ENCODE measurements around the gene SFXN3. TPM values are rescaled to one million over a fixed set of nuclear protein-coding genes. Genes with fewer than 3 reads are reported as not detected.

SFXN3 gene
- total RNA-seq, 1 experiment from 2014 or later: 5.6 TPM

DNA sequence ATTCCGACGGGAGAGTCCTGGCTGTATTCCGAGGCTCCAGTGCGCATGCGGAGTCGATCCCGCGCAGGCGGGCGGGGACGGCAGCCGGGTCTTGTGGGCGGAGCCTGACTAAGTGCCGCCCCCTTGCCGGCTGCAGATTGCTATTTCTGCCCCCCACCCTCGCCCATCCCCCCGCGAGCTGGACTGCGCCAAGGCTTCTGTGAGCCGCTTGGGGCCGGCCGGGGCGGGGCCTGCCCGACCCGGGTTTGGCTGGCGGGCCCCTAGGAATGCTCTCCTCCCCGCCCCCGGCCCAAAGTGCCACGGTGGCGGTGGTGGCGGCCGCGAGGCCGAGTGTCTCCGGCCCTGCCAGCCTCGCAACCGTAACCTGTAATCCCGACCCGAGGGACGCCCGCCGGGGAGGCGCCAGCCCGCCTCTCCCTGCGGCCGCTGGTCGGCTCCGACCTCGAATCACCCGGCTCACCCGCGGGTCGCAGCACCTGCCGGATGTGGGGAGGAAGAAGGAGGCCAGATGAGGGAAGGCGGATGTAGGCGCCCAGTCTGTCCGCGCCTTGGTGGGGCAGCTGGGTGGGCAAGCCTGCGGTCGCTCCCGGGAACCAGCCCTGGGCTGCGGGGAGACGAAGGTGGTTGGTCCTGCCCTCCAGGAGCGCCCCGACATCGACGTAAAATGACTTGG, 30.1 kb downstream of the SFXN3 start:
- Mint-ChIP-seq H3K27ac (peak overlapping the region; percentile 98), H3K4me3 (peak overlapping the region; percentile 97), H3K27me3 (ENCODE audit: low read depth) (peaks cover 46% of the 10 kb centered on the region), H3K36me3 (no peaks in the 10 kb centered on the region), H3K9me3 (no peaks in the 10 kb centered on the region), H3K4me1 (peaks cover 46% of the 10 kb centered on the region)
- DNase-seq (ENCODE audit: low spot score): peak; percentile 98
- ChIA-PET POLR2A (interaction anchor here (0.6 to 1.6 kb wide), 9 partner anchors 11 to 1585 kb away, joined by 3 to 8 read pairs (median 4); partner anchors contain the start of gene PDZD7), CTCF (interaction anchor here (0.6 to 15.0 kb wide), 28 partner anchors 8 to 378 kb away, joined by 3 to 405 read pairs (median 4); partner anchors contain the start of genes PDZD7, SEMA4G and SFXN3)
- ATAC-seq: peak; percentile 73
- 0 out of 2 replicates have a peak, but pooled peaks have one; percentile 14 for TF ChIP-seq RORB (CRISPR knock-in tag; IDR thresholded peaks at IDR 0.05)
- TF ChIP-seq, protein P1, sequence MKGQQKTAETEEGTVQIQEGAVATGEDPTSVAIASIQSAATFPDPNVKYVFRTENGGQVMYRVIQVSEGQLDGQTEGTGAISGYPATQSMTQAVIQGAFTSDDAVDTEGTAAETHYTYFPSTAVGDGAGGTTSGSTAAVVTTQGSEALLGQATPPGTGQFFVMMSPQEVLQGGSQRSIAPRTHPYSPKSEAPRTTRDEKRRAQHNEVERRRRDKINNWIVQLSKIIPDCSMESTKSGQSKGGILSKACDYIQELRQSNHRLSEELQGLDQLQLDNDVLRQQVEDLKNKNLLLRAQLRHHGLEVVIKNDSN (CRISPR knock-in tag; IDR thresholded peaks at IDR 0.05): no peak
- 0 out of 2 replicates have a peak, but pooled peaks have one; percentile 33 for TF ChIP-seq NFE2L1 (CRISPR knock-in tag; IDR thresholded peaks at IDR 0.05)
- TF ChIP-seq, protein P2, sequence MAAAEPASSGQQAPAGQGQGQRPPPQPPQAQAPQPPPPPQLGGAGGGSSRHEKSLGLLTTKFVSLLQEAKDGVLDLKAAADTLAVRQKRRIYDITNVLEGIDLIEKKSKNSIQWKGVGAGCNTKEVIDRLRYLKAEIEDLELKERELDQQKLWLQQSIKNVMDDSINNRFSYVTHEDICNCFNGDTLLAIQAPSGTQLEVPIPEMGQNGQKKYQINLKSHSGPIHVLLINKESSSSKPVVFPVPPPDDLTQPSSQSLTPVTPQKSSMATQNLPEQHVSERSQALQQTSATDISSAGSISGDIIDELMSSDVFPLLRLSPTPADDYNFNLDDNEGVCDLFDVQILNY (CRISPR knock-in tag; IDR thresholded peaks at IDR 0.05): peak; percentile 70
- TF ChIP-seq CREM (CRISPR knock-in tag; IDR thresholded peaks at IDR 0.05): 0 out of 2 replicates have a peak, but pooled peaks have one; percentile 25
- peak; percentile 69; the same call in 1 of the 2 replicates for TF ChIP-seq SP1 (CRISPR knock-in tag; conservative IDR thresholded peaks at IDR 0.05)
- no peak for TF ChIP-seq HMGA2 (CRISPR knock-in tag; IDR thresholded peaks at IDR 0.05)
- TF ChIP-seq, protein P3, sequence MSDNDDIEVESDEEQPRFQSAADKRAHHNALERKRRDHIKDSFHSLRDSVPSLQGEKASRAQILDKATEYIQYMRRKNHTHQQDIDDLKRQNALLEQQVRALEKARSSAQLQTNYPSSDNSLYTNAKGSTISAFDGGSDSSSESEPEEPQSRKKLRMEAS (CRISPR knock-in tag; IDR thresholded peaks at IDR 0.05): peak; percentile 67
- no peak; the same call in 1 of the 2 replicates for TF ChIP-seq ATF1 (CRISPR knock-in tag; IDR thresholded peaks at IDR 0.05)
- TF ChIP-seq, protein P4, sequence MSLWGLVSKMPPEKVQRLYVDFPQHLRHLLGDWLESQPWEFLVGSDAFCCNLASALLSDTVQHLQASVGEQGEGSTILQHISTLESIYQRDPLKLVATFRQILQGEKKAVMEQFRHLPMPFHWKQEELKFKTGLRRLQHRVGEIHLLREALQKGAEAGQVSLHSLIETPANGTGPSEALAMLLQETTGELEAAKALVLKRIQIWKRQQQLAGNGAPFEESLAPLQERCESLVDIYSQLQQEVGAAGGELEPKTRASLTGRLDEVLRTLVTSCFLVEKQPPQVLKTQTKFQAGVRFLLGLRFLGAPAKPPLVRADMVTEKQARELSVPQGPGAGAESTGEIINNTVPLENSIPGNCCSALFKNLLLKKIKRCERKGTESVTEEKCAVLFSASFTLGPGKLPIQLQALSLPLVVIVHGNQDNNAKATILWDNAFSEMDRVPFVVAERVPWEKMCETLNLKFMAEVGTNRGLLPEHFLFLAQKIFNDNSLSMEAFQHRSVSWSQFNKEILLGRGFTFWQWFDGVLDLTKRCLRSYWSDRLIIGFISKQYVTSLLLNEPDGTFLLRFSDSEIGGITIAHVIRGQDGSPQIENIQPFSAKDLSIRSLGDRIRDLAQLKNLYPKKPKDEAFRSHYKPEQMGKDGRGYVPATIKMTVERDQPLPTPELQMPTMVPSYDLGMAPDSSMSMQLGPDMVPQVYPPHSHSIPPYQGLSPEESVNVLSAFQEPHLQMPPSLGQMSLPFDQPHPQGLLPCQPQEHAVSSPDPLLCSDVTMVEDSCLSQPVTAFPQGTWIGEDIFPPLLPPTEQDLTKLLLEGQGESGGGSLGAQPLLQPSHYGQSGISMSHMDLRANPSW (CRISPR knock-in tag; conservative IDR thresholded peaks at IDR 0.05; ENCODE audit: low read depth): no peak
- TF ChIP-seq ZNF219 (CRISPR knock-in tag; IDR thresholded peaks at IDR 0.05; ENCODE audit: borderline replicate concordance): no peak
- TF ChIP-seq, protein P5, sequence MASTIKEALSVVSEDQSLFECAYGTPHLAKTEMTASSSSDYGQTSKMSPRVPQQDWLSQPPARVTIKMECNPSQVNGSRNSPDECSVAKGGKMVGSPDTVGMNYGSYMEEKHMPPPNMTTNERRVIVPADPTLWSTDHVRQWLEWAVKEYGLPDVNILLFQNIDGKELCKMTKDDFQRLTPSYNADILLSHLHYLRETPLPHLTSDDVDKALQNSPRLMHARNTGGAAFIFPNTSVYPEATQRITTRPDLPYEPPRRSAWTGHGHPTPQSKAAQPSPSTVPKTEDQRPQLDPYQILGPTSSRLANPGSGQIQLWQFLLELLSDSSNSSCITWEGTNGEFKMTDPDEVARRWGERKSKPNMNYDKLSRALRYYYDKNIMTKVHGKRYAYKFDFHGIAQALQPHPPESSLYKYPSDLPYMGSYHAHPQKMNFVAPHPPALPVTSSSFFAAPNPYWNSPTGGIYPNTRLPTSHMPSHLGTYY (CRISPR knock-in tag; IDR thresholded peaks at IDR 0.05): no peak
- TF ChIP-seq, protein P6, sequence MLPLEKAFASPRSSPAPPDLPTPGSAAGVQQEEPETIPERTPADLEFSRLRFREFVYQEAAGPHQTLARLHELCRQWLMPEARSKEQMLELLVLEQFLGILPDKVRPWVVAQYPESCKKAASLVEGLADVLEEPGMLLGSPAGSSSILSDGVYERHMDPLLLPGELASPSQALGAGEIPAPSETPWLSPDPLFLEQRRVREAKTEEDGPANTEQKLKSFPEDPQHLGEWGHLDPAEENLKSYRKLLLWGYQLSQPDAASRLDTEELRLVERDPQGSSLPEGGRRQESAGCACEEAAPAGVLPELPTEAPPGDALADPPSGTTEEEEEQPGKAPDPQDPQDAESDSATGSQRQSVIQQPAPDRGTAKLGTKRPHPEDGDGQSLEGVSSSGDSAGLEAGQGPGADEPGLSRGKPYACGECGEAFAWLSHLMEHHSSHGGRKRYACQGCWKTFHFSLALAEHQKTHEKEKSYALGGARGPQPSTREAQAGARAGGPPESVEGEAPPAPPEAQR (CRISPR knock-in tag; IDR thresholded peaks at IDR 0.05): no peak
- TF ChIP-seq, protein P7, sequence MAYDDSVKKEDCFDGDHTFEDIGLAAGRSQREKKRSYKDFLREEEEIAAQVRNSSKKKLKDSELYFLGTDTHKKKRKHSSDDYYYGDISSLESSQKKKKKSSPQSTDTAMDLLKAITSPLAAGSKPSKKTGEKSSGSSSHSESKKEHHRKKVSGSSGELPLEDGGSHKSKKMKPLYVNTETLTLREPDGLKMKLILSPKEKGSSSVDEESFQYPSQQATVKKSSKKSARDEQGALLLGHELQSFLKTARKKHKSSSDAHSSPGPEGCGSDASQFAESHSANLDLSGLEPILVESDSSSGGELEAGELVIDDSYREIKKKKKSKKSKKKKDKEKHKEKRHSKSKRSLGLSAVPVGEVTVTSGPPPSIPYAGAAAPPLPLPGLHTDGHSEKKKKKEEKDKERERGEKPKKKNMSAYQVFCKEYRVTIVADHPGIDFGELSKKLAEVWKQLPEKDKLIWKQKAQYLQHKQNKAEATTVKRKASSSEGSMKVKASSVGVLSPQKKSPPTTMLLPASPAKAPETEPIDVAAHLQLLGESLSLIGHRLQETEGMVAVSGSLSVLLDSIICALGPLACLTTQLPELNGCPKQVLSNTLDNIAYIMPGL (CRISPR knock-in tag; IDR thresholded peaks at IDR 0.05): peak; percentile 68; the same call in 1 of the 2 replicates
- TF ChIP-seq, protein P8, sequence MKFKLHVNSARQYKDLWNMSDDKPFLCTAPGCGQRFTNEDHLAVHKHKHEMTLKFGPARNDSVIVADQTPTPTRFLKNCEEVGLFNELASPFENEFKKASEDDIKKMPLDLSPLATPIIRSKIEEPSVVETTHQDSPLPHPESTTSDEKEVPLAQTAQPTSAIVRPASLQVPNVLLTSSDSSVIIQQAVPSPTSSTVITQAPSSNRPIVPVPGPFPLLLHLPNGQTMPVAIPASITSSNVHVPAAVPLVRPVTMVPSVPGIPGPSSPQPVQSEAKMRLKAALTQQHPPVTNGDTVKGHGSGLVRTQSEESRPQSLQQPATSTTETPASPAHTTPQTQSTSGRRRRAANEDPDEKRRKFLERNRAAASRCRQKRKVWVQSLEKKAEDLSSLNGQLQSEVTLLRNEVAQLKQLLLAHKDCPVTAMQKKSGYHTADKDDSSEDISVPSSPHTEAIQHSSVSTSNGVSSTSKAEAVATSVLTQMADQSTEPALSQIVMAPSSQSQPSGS (CRISPR knock-in tag; IDR thresholded peaks at IDR 0.05; ENCODE audit: borderline replicate concordance, low read depth): no peak
- TF ChIP-seq, protein P9, sequence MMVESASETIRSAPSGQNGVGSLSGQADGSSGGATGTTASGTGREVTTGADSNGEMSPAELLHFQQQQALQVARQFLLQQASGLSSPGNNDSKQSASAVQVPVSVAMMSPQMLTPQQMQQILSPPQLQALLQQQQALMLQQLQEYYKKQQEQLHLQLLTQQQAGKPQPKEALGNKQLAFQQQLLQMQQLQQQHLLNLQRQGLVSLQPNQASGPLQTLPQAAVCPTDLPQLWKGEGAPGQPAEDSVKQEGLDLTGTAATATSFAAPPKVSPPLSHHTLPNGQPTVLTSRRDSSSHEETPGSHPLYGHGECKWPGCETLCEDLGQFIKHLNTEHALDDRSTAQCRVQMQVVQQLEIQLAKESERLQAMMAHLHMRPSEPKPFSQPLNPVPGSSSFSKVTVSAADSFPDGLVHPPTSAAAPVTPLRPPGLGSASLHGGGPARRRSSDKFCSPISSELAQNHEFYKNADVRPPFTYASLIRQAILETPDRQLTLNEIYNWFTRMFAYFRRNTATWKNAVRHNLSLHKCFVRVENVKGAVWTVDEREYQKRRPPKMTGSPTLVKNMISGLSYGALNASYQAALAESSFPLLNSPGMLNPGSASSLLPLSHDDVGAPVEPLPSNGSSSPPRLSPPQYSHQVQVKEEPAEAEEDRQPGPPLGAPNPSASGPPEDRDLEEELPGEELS (CRISPR knock-in tag; IDR thresholded peaks at IDR 0.05): peak; percentile 33; the same call in 1 of the 2 replicates
- TF ChIP-seq, protein P10, sequence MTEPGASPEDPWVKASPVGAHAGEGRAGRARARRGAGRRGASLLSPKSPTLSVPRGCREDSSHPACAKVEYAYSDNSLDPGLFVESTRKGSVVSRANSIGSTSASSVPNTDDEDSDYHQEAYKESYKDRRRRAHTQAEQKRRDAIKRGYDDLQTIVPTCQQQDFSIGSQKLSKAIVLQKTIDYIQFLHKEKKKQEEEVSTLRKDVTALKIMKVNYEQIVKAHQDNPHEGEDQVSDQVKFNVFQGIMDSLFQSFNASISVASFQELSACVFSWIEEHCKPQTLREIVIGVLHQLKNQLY (CRISPR knock-in tag; IDR thresholded peaks at IDR 0.05): no peak
- TF ChIP-seq GTF2I (CRISPR knock-in tag; conservative IDR thresholded peaks at IDR 0.05): no peak

Data from WTC11 (cell line).